ENCODE data around the gene TNFRSF4. TPM values are rescaled to one million over a fixed set of nuclear protein-coding genes. Genes with fewer than 3 reads are reported as not detected.

The TNFRSF4 gene
- total and polyA plus RNA-seq, 2 donors (not counting 1 experiment from before 2014, with no cell fraction given), result 0.05 to 0.17 TPM

GRCh38 chr1:1181129-1181937 is 32.6 kb downstream of the TNFRSF4 start:
- peaks cover 8% of the 10 kb centered on the region for H3K27me3 ChIP-seq (ENCODE audit: control insufficient read depth, insufficient read depth, low read length)
- H3K27ac ChIP-seq (ENCODE audit: insufficient read depth, low read length), result no peak overlapping the region

DNA sequence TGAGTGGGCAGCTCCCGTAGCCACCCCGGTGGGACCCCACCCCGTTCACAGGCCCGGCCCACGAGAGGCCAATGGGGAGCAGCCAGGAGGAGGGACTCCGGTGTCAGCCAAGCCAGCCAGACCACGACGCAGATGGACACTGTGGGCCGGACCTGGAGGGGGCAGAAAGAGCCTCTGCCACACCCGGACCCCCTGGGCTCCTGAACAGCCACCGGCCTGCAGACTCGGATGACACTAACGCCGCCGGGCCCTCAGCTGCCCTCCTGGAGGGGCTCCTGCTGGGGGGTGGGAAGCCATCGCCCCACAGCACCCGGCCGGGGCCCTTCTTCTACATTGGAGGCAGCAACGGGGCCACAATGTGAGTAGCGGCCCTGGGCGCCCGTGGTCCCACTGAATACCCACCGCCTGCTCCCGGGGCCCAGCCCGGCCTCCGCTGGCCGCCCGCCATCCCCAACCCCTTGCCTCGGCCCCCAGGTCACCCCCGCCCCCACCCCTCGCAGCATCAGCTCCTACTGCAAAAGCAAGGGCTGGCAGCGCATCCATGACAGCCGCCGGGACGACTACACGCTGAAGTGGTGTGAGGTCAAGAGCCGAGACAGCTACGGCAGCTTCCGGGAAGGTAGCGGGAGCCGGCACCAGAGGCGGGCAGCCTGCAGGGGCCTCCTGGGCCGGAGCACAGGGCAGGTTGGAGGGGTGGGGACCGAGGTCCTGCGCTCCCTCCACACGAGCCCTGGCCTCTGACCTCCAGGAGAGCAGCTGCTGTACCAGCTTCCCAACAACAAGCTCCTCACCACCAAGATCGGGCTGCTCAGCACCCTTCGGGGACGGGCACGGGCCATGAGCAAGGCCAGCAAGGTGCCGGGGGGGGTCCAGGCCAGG is 33.7 kb downstream of the TNFRSF4 start:
- no peak overlapping the region for H3K4me3 ChIP-seq (replicated peaks in 1 of 4; ENCODE audit: control extremely low read depth in 1 of 4, insufficient read depth in 1 of 4, low read depth in 3 of 4, low read length in 4 of 4)
- no peak overlapping the region for H3K9ac ChIP-seq (ENCODE audit: insufficient read depth, low read length)
- no peak for DNase-seq (ENCODE audit: low read depth in 2 of 2)
- no peak overlapping the region for H2AFZ ChIP-seq (ENCODE audit: low read length)
- H3K79me2 ChIP-seq (ENCODE audit: control insufficient read depth, insufficient read depth, low read length), result no peaks in the 10 kb centered on the region
- no peak overlapping the region for H3K4me2 ChIP-seq (ENCODE audit: extremely low read depth, insufficient read depth, low read length)
- H3K36me3 ChIP-seq (ENCODE audit: control insufficient read depth, insufficient read depth, low read length), result no peaks in the 10 kb centered on the region
- H3K27ac ChIP-seq (ENCODE audit: insufficient read depth, low read length), result no peak overlapping the region
- H3K27me3 ChIP-seq (ENCODE audit: control insufficient read depth, insufficient read depth, low read length), result peaks cover 11% of the 10 kb centered on the region
- no peaks in the 10 kb centered on the region for H3K4me1 ChIP-seq (ENCODE audit: control insufficient read depth, extremely low read depth, insufficient read depth, low read length)
- no peaks in the 10 kb centered on the region for H4K20me1 ChIP-seq (ENCODE audit: control insufficient read depth, extremely low read depth, insufficient read depth, low read length)
- no peaks in the 10 kb centered on the region for H3K9me3 ChIP-seq (ENCODE audit: control insufficient read depth, insufficient read depth, low read depth, low read length)
- TF ChIP-seq, protein P1, sequence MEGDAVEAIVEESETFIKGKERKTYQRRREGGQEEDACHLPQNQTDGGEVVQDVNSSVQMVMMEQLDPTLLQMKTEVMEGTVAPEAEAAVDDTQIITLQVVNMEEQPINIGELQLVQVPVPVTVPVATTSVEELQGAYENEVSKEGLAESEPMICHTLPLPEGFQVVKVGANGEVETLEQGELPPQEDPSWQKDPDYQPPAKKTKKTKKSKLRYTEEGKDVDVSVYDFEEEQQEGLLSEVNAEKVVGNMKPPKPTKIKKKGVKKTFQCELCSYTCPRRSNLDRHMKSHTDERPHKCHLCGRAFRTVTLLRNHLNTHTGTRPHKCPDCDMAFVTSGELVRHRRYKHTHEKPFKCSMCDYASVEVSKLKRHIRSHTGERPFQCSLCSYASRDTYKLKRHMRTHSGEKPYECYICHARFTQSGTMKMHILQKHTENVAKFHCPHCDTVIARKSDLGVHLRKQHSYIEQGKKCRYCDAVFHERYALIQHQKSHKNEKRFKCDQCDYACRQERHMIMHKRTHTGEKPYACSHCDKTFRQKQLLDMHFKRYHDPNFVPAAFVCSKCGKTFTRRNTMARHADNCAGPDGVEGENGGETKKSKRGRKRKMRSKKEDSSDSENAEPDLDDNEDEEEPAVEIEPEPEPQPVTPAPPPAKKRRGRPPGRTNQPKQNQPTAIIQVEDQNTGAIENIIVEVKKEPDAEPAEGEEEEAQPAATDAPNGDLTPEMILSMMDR (conservative IDR thresholded peaks at IDR 0.05 in 1 of 2, IDR thresholded peaks at IDR 0.05 in 1 of 2; ENCODE audit: low read depth in 1 of 2, low read length in 2 of 2), result no peak
- no peak for TF ChIP-seq EZH2 (IDR thresholded peaks at IDR 0.05; ENCODE audit: low read length, missing control alignments)

More at GRCh38 chr1:1181129-1181937, 32.6 kb downstream of the TNFRSF4 start:
- Histone ChIP-seq H3K4me2 (ENCODE audit: extremely low read depth, insufficient read depth, low read length) (no peak overlapping the region), H3K4me1 (ENCODE audit: control insufficient read depth, extremely low read depth, insufficient read depth, low read length) (no peaks in the 10 kb centered on the region), H3K36me3 (ENCODE audit: control insufficient read depth, insufficient read depth, low read length) (no peaks in the 10 kb centered on the region), H2AFZ (ENCODE audit: low read length) (no peak overlapping the region), H3K9ac (ENCODE audit: insufficient read depth, low read length) (no peak overlapping the region), H4K20me1 (ENCODE audit: control insufficient read depth, extremely low read depth, insufficient read depth, low read length) (no peaks in the 10 kb centered on the region), H3K4me3 (replicated peaks in 1 of 4; ENCODE audit: control extremely low read depth in 1 of 4, insufficient read depth in 1 of 4, low read depth in 3 of 4, low read length in 4 of 4) (no peak overlapping the region), H3K79me2 (ENCODE audit: control insufficient read depth, insufficient read depth, low read length) (no peaks in the 10 kb centered on the region), H3K9me3 (ENCODE audit: control insufficient read depth, insufficient read depth, low read depth, low read length) (no peaks in the 10 kb centered on the region)
- TF ChIP-seq EZH2 (IDR thresholded peaks at IDR 0.05; ENCODE audit: low read length, missing control alignments), result no peak
- TF ChIP-seq, protein P1 (conservative IDR thresholded peaks at IDR 0.05 in 1 of 2, IDR thresholded peaks at IDR 0.05 in 1 of 2; ENCODE audit: low read depth in 1 of 2, low read length in 2 of 2), result no peak
- DNase-seq (ENCODE audit: low read depth in 2 of 2), result no peak

- Histone ChIP-seq H3K36me3 (ENCODE audit: control insufficient read depth, insufficient read depth, low read length) (no peaks in the 10 kb centered on the region), H3K27me3 (ENCODE audit: control insufficient read depth, insufficient read depth, low read length) (peaks cover 11% of the 10 kb centered on the region), H3K4me2 (ENCODE audit: extremely low read depth, insufficient read depth, low read length) (no peak overlapping the region), H4K20me1 (ENCODE audit: control insufficient read depth, extremely low read depth, insufficient read depth, low read length) (no peaks in the 10 kb centered on the region), H3K4me3 (replicated peaks in 1 of 4; ENCODE audit: control extremely low read depth in 1 of 4, insufficient read depth in 1 of 4, low read depth in 3 of 4, low read length in 4 of 4) (no peak overlapping the region), H3K9me3 (ENCODE audit: control insufficient read depth, insufficient read depth, low read depth, low read length) (no peaks in the 10 kb centered on the region), H3K4me1 (ENCODE audit: control insufficient read depth, extremely low read depth, insufficient read depth, low read length) (no peaks in the 10 kb centered on the region), H3K79me2 (ENCODE audit: control insufficient read depth, insufficient read depth, low read length) (no peaks in the 10 kb centered on the region), H3K27ac (ENCODE audit: insufficient read depth, low read length) (no peak overlapping the region), H2AFZ (ENCODE audit: low read length) (no peak overlapping the region), H3K9ac (ENCODE audit: insufficient read depth, low read length) (no peak overlapping the region)
- TF ChIP-seq, protein P1 (conservative IDR thresholded peaks at IDR 0.05 in 1 of 2, IDR thresholded peaks at IDR 0.05 in 1 of 2; ENCODE audit: low read depth in 1 of 2, low read length in 2 of 2), result no peak
- TF ChIP-seq EZH2 (IDR thresholded peaks at IDR 0.05; ENCODE audit: low read length, missing control alignments), result no peak
- DNase-seq (ENCODE audit: low read depth in 2 of 2), result no peak
Measured at GRCh38 chr1:1179346-1179982, 34.5 kb downstream of the TNFRSF4 start.

Data from fibroblast of lung (primary cell).